ENCODE measurements around the gene CTCFL. TPM values are rescaled to one million over a fixed set of nuclear protein-coding genes. Genes with fewer than 3 reads are reported as not detected.

Gene CTCFL
- total and polyA plus RNA-seq, 2 donors (not counting 3 experiments of a cell fraction or from before 2014, with no cell fraction given) = not detected

- Histone ChIP-seq H3K4me2 (ENCODE audit: insufficient read depth, low read length) (no peak overlapping the region), H3K4me3 (replicated peaks in 1 of 3; ENCODE audit: insufficient read depth in 1 of 3, low read depth in 1 of 3, low read length in 3 of 3) (no peak overlapping the region), H3K27ac (ENCODE audit: insufficient read depth, low read depth, low read length) (no peak overlapping the region), H3K36me3 (ENCODE audit: control insufficient read depth in 2 of 2, extremely low read depth in 1 of 2, insufficient read depth in 2 of 2, low read length in 2 of 2) (no peaks in the 10 kb centered on the region), H4K20me1 (replicated peaks; ENCODE audit: control insufficient read depth, extremely low read depth, insufficient read depth, low read length) (no peaks in the 10 kb centered on the region), H2AFZ (ENCODE audit: low read depth, low read length) (no peak overlapping the region), H3K9me1 (replicated peaks; ENCODE audit: control insufficient read depth, extremely low read depth, insufficient read depth, low read length) (no peaks in the 10 kb centered on the region), H3K4me1 (ENCODE audit: control insufficient read depth, extremely low read depth, insufficient read depth, low read length) (no peaks in the 10 kb centered on the region), H3K27me3 (ENCODE audit: control insufficient read depth in 2 of 2, insufficient read depth in 2 of 2, low read length in 2 of 2) (no peaks in the 10 kb centered on the region), H3K9me3 (replicated peaks; ENCODE audit: control insufficient read depth, insufficient read depth, low read length) (no peaks in the 10 kb centered on the region), H3K9ac (replicated peaks; ENCODE audit: extremely low read depth, insufficient read depth, low read length) (no peak overlapping the region), H3K79me2 (ENCODE audit: control insufficient read depth, insufficient read depth, low read length) (no peaks in the 10 kb centered on the region)
- POLR2A ChIA-PET = no interaction called here
- DNase-seq (ENCODE audit: low read depth, low spot score) (no peak), FAIRE-seq (no peak)
- dilution Hi-C loops (cut with MboI; ENCODE audit: extremely low pct_ligation_motif_present, low sequenced_read_pairs) (no loop called here), intact Hi-C loops (cut with micrococcal nuclease) (no loop called here)
- BruUV-seq (replicated peaks) = no TSS peak
- CTCF ChIA-PET = interaction anchor here (0.9 to 1.7 kb wide), 3 partner anchors 11 to 85 kb away, joined by 3 read pairs; no protein-coding TSS in a partner anchor
- TF ChIP-seq GATA2 (IDR thresholded peaks at IDR 0.05; ENCODE audit: insufficient read depth, insufficient read length, low read depth, low read length) (no peak), POLR2AphosphoS5 (IDR thresholded peaks at IDR 0.05; ENCODE audit: insufficient read depth, low read depth, low read length) (no peak), EZH2 (IDR thresholded peaks at IDR 0.05; ENCODE audit: borderline replicate concordance, low read depth, low read length, severe bottlenecking) (no peak), POLR2A (IDR thresholded peaks at IDR 0.05; ENCODE audit: low read depth, low read length) (no peak), JUN (IDR thresholded peaks at IDR 0.05; ENCODE audit: borderline replicate concordance, insufficient read depth, insufficient read length, low read depth) (no peak), MYC (IDR thresholded peaks at IDR 0.05; ENCODE audit: low read depth, low read length) (no peak), MAX (IDR thresholded peaks at IDR 0.05; ENCODE audit: insufficient read depth, insufficient read length) (no peak), FOS (IDR thresholded peaks at IDR 0.05; ENCODE audit: borderline replicate concordance, insufficient read depth, low read length) (no peak)
- TF ChIP-seq, protein P1, sequence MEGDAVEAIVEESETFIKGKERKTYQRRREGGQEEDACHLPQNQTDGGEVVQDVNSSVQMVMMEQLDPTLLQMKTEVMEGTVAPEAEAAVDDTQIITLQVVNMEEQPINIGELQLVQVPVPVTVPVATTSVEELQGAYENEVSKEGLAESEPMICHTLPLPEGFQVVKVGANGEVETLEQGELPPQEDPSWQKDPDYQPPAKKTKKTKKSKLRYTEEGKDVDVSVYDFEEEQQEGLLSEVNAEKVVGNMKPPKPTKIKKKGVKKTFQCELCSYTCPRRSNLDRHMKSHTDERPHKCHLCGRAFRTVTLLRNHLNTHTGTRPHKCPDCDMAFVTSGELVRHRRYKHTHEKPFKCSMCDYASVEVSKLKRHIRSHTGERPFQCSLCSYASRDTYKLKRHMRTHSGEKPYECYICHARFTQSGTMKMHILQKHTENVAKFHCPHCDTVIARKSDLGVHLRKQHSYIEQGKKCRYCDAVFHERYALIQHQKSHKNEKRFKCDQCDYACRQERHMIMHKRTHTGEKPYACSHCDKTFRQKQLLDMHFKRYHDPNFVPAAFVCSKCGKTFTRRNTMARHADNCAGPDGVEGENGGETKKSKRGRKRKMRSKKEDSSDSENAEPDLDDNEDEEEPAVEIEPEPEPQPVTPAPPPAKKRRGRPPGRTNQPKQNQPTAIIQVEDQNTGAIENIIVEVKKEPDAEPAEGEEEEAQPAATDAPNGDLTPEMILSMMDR (IDR thresholded peaks at IDR 0.05; ENCODE audit: extremely low read depth in 1 of 2, insufficient read depth in 1 of 2, low read depth in 1 of 2, low read length in 2 of 2) = no peak
These were observed 60.2 kb downstream of the CTCFL start for GRCh38 chr20:57464642-57465211.

Measured in endothelial cell of umbilical vein (primary cell).